GM12891 (cell line): Measurements from ENCODE around the gene REC8.

Source experiments
- DNase-seq: peaks from one replicate; pipeline ENCODE4 v3.0.0; 2011; ENCODE audit warnings: low spot score; ENCODE audit not compliant: insufficient read length
- FAIRE-seq: peaks from 2 replicates; lab custom pipeline; 2011; peaks lifted over from hg19 to GRCh38; lab: Jason Lieb, UNC
- PAX5 ChIP-seq: IDR thresholded peaks from 2 replicates; pipeline ENCODE4 v1.6.1; 2011; ENCODE audit warnings: low read length, moderate library complexity, mild to moderate bottlenecking; ENCODE audit not compliant: insufficient read depth, severe bottlenecking
- POLR2A ChIP-seq: IDR thresholded peaks from 2 replicates; pipeline ENCODE4 v1.6.1; 2011; ENCODE audit warnings: low read depth, low read length, control low read depth
- POLR2AphosphoS5 ChIP-seq: IDR thresholded peaks from 2 replicates; pipeline ENCODE4 v1.6.1; 2011; ENCODE audit warnings: low read depth, low read length, control low read depth
- POU2F2 ChIP-seq: IDR thresholded peaks from 2 replicates; pipeline ENCODE4 v1.6.1; 2011; ENCODE audit warnings: low read depth, mild to moderate bottlenecking, control low read depth, low read length, moderate library complexity
- SPI1 ChIP-seq: IDR thresholded peaks from 2 replicates; pipeline ENCODE4 v1.6.1; 2011; ENCODE audit warnings: low read depth, low read length, control low read depth
- TAF1 ChIP-seq: IDR thresholded peaks from 2 replicates; pipeline ENCODE4 v1.6.1; 2011; ENCODE audit warnings: low read depth, low read length, control low read depth

The REC8 gene

GRCh38 chr14:24188251-24189058, 16.6 kb downstream of the REC8 start, which contains the start of gene IPO4:
Gene IPO4, minus strand, starts transcription at chr14:24188816. Its CDS starts 29 bp downstream, at chr14:24188787.
- peak; percentile 92 for TF ChIP-seq POU2F2
- TF ChIP-seq POLR2AphosphoS5 = peak; percentile 95
- peak; percentile 96 for TF ChIP-seq POLR2A
- TF ChIP-seq TAF1 = peak; percentile 73
- peak; percentile 32 for TF ChIP-seq PAX5
- TF ChIP-seq SPI1 = peak; percentile 42
- FAIRE-seq = peak; percentile 89
- peak; percentile 99 for DNase-seq

GRCh38 chr14:24189059-24189375, 17.1 kb downstream of the REC8 start:
- DNase-seq = no peak
- FAIRE-seq = no peak
- TF ChIP-seq POU2F2 (no peak), POLR2AphosphoS5 (no peak), SPI1 (no peak)

- TF ChIP-seq PAX5 (no peak), POU2F2 (no peak), POLR2A (no peak), TAF1 (no peak), POLR2AphosphoS5 (no peak), SPI1 (no peak)
- no peak for DNase-seq
- no peak for FAIRE-seq
Measured at GRCh38 chr14:24189460-24189859, 17.6 kb downstream of the REC8 start.

GRCh38 chr14:24190416-24190815, 18.5 kb downstream of the REC8 start:
- TF ChIP-seq POLR2AphosphoS5 = no peak
- no peak for TF ChIP-seq SPI1
- TF ChIP-seq POU2F2 = no peak
- no peak for TF ChIP-seq TAF1
- no peak for TF ChIP-seq POLR2A
- DNase-seq (no peak), FAIRE-seq (no peak)

- TF ChIP-seq POU2F2 = no peak
- no peak for TF ChIP-seq POLR2AphosphoS5
- no peak for TF ChIP-seq PAX5
- no peak for TF ChIP-seq TAF1
- no peak for TF ChIP-seq SPI1
- TF ChIP-seq POLR2A = no peak
- FAIRE-seq = no peak
Measured at GRCh38 chr14:24192933-24193332, 21.1 kb downstream of the REC8 start.

GRCh38 chr14:24194186-24194872, 22.4 kb downstream of the REC8 start:
- no peak for DNase-seq
- no peak for FAIRE-seq
- TF ChIP-seq POLR2A = no peak
- TF ChIP-seq TAF1 = no peak
- no peak for TF ChIP-seq PAX5
- no peak for TF ChIP-seq SPI1
- no peak for TF ChIP-seq POU2F2
- TF ChIP-seq POLR2AphosphoS5 = no peak

More at GRCh38 chr14:24192933-24193332, 21.1 kb downstream of the REC8 start:
- DNase-seq = no peak

GRCh38 chr14:24194873-24195185, 22.9 kb downstream of the REC8 start:
- TF ChIP-seq SPI1 = no peak
- no peak for TF ChIP-seq POLR2A
- TF ChIP-seq TAF1 = no peak
- TF ChIP-seq PAX5 = no peak
- no peak for TF ChIP-seq POU2F2
- no peak for TF ChIP-seq POLR2AphosphoS5

GRCh38 chr14:24195186-24196070, 23.5 kb downstream of the REC8 start, which contains the start of gene TM9SF1:
Gene TM9SF1, minus strand, starts transcription at chr14:24195441. Its CDS starts 422 bp downstream, at chr14:24195019.
- peak; percentile 35; the same call in 1 of the 2 replicates for TF ChIP-seq SPI1
- TF ChIP-seq POLR2A = peak; percentile 54; the same call in 1 of the 2 replicates
- TF ChIP-seq POU2F2 = peak; percentile 12; the same call in 1 of the 2 replicates
- no peak for TF ChIP-seq PAX5
- TF ChIP-seq POLR2AphosphoS5 = peak; percentile 45; the same call in 1 of the 2 replicates
- no peak; the same call in 1 of the 2 replicates for TF ChIP-seq TAF1
- DNase-seq = peak; percentile 95
- peak; percentile 96 for FAIRE-seq

More at GRCh38 chr14:24194873-24195185, 22.9 kb downstream of the REC8 start:
- DNase-seq (no peak), FAIRE-seq (no peak)
